Measurements from ENCODE around the gene ARHGAP44.
A peak's percentile ranks its signal among the peaks of the same experiment; 100 is the strongest.

Gene ARHGAP44

GRCh38 chr17:13024526-13025257 is 235.4 kb downstream of the ARHGAP44 start:
- peak; percentile 98 for TF ChIP-seq CTCF (IDR thresholded peaks at IDR 0.05; ENCODE audit: low read depth, low read length)
- TF ChIP-seq MAX (IDR thresholded peaks at IDR 0.05; ENCODE audit: low read depth, low read length), result no peak
- TF ChIP-seq MYC (IDR thresholded peaks at IDR 0.05; ENCODE audit: low read depth, low read length), result no peak
- peak; percentile 70 for DNase-seq (ENCODE audit: low read depth)
- no peak overlapping the region for H3K4me3 ChIP-seq (ENCODE audit: low read depth, low read length)

GRCh38 chr17:13025258-13025627 is 235.9 kb downstream of the ARHGAP44 start:
- no peak overlapping the region for H3K4me3 ChIP-seq (ENCODE audit: low read depth, low read length)
- TF ChIP-seq MAX (IDR thresholded peaks at IDR 0.05; ENCODE audit: low read depth, low read length) (no peak), POLR2A (IDR thresholded peaks at IDR 0.05; ENCODE audit: extremely low read depth, insufficient read length) (no peak), CTCF (IDR thresholded peaks at IDR 0.05; ENCODE audit: low read depth, low read length) (no peak), MYC (IDR thresholded peaks at IDR 0.05; ENCODE audit: low read depth, low read length) (no peak)

GRCh38 chr17:13025687-13026086 is 236.4 kb downstream of the ARHGAP44 start:
- no peak overlapping the region for H3K4me3 ChIP-seq (ENCODE audit: low read depth, low read length)
- no peak for TF ChIP-seq CTCF (IDR thresholded peaks at IDR 0.05; ENCODE audit: low read depth, low read length)
- TF ChIP-seq MYC (IDR thresholded peaks at IDR 0.05; ENCODE audit: low read depth, low read length), result no peak
- TF ChIP-seq MAX (IDR thresholded peaks at IDR 0.05; ENCODE audit: low read depth, low read length), result no peak
- TF ChIP-seq POLR2A (IDR thresholded peaks at IDR 0.05; ENCODE audit: extremely low read depth, insufficient read length), result no peak
- DNase-seq (ENCODE audit: low read depth), result no peak

More at GRCh38 chr17:13025258-13025627, 235.9 kb downstream of the ARHGAP44 start:
- DNase-seq (ENCODE audit: low read depth), result no peak

GRCh38 chr17:13027246-13027645 is 237.9 kb downstream of the ARHGAP44 start:
- TF ChIP-seq POLR2A (IDR thresholded peaks at IDR 0.05; ENCODE audit: extremely low read depth, insufficient read length) (no peak), CTCF (IDR thresholded peaks at IDR 0.05; ENCODE audit: low read depth, low read length) (no peak), MAX (IDR thresholded peaks at IDR 0.05; ENCODE audit: low read depth, low read length) (no peak), MYC (IDR thresholded peaks at IDR 0.05; ENCODE audit: low read depth, low read length) (no peak)
- DNase-seq (ENCODE audit: low read depth), result no peak
- no peak overlapping the region for H3K4me3 ChIP-seq (ENCODE audit: low read depth, low read length)

- H3K4me3 ChIP-seq (ENCODE audit: low read depth, low read length), result no peak overlapping the region
- TF ChIP-seq MAX (IDR thresholded peaks at IDR 0.05; ENCODE audit: low read depth, low read length) (no peak), POLR2A (IDR thresholded peaks at IDR 0.05; ENCODE audit: extremely low read depth, insufficient read length) (no peak), MYC (IDR thresholded peaks at IDR 0.05; ENCODE audit: low read depth, low read length) (no peak), CTCF (IDR thresholded peaks at IDR 0.05; ENCODE audit: low read depth, low read length) (no peak)
- no peak for DNase-seq (ENCODE audit: low read depth)
These were observed 240.0 kb downstream of the ARHGAP44 start for GRCh38 chr17:13029340-13029739.

Measured in NB4 (cell line).